ENCODE measurements around the gene NAA16. TPM values are rescaled to one million over a fixed set of nuclear protein-coding genes. Genes with fewer than 3 reads are reported as not detected.

Gene NAA16
- total and polyA plus RNA-seq, 2 experiments from 2014 or later = 10.7 to 16.2 TPM

GRCh38 chr13:41377446-41377845, 66.4 kb downstream of the NAA16 start:
- Histone ChIP-seq H3K4me1 (ENCODE audit: insufficient read depth) (no peaks in the 10 kb centered on the region), H4K20me1 (ENCODE audit: insufficient read depth, poor library complexity, severe bottlenecking) (no peaks in the 10 kb centered on the region), H3K9me3 (ENCODE audit: low read depth) (no peaks in the 10 kb centered on the region), H3K27ac (no peak overlapping the region), H3K27me3 (no peaks in the 10 kb centered on the region), H3K9me2 (replicated peaks; ENCODE audit: insufficient read depth) (no peaks in the 10 kb centered on the region), H3K4me3 (no peak overlapping the region), H2AFZ (no peak overlapping the region), H3K4me2 (no peak overlapping the region), H3K36me3 (replicated peaks; ENCODE audit: insufficient read depth, low read depth) (no peaks in the 10 kb centered on the region), H3K79me2 (no peaks in the 10 kb centered on the region)
- 89% methylated on average over 5 of the region's 5 CpGs for WGBS (ENCODE audit: low lambda C conversion rate, missing lambda C conversion rate)
- TF ChIP-seq CTCF (IDR thresholded peaks at IDR 0.05; ENCODE audit: poor library complexity) = no peak
- TF ChIP-seq EZH2phosphoT487 (IDR thresholded peaks at IDR 0.05; ENCODE audit: low read depth, severe bottlenecking, unreplicated experiment) = no peak
- TF ChIP-seq EZH2 (IDR thresholded peaks at IDR 0.05; ENCODE audit: borderline replicate concordance) = no peak
- no peak for DNase-seq (ENCODE audit: low spot score)

DNA sequence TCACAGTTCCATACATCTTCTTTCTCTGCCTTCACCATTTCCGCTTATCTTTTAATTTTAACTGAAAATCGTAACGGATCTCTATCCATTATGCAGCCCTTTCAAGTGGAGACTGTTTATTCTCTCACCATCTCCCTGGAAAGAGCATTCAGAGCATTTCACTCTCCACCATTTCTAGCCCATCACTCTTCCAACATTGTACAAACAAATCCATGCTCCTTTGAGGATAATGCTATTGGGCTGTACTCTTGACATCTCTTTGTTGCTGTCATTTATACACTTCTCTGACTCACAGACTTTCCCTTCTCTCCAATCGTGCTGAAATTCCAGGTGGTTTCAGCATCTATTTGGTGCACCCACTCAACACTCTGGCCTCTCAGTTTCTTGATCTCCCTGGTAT, 71.4 kb downstream of the NAA16 start:
- WGBS (ENCODE audit: low lambda C conversion rate, missing lambda C conversion rate) = 64% methylated on average over 4 of the region's 4 CpGs
- Histone ChIP-seq H3K9me3 (ENCODE audit: low read depth) (no peaks in the 10 kb centered on the region), H3K27ac (no peak overlapping the region), H3K4me2 (no peak overlapping the region), H4K20me1 (ENCODE audit: insufficient read depth, poor library complexity, severe bottlenecking) (no peaks in the 10 kb centered on the region), H3K9me2 (replicated peaks; ENCODE audit: insufficient read depth) (no peaks in the 10 kb centered on the region), H3K4me1 (ENCODE audit: insufficient read depth) (no peaks in the 10 kb centered on the region), H3K36me3 (replicated peaks; ENCODE audit: insufficient read depth, low read depth) (no peaks in the 10 kb centered on the region), H3K79me2 (no peaks in the 10 kb centered on the region), H3K4me3 (no peak overlapping the region), H3K27me3 (no peaks in the 10 kb centered on the region), H2AFZ (no peak overlapping the region)
- TF ChIP-seq EZH2 (IDR thresholded peaks at IDR 0.05; ENCODE audit: borderline replicate concordance) (no peak), EZH2phosphoT487 (IDR thresholded peaks at IDR 0.05; ENCODE audit: low read depth, severe bottlenecking, unreplicated experiment) (no peak), CTCF (IDR thresholded peaks at IDR 0.05; ENCODE audit: poor library complexity) (no peak)
- DNase-seq (ENCODE audit: low spot score) = no peak

GRCh38 chr13:41383386-41383785, 72.3 kb downstream of the NAA16 start:
- Histone ChIP-seq H3K9me2 (replicated peaks; ENCODE audit: insufficient read depth) (no peaks in the 10 kb centered on the region), H3K36me3 (replicated peaks; ENCODE audit: insufficient read depth, low read depth) (no peaks in the 10 kb centered on the region), H3K4me3 (no peak overlapping the region), H3K79me2 (no peaks in the 10 kb centered on the region), H3K4me1 (ENCODE audit: insufficient read depth) (no peaks in the 10 kb centered on the region), H2AFZ (no peak overlapping the region), H3K9me3 (ENCODE audit: low read depth) (no peaks in the 10 kb centered on the region), H4K20me1 (ENCODE audit: insufficient read depth, poor library complexity, severe bottlenecking) (no peaks in the 10 kb centered on the region), H3K27ac (no peak overlapping the region), H3K27me3 (no peaks in the 10 kb centered on the region), H3K4me2 (no peak overlapping the region)
- DNase-seq (ENCODE audit: low spot score) = no peak
- 81% methylated on average over 3 of the region's 3 CpGs for WGBS (ENCODE audit: low lambda C conversion rate, missing lambda C conversion rate)
- TF ChIP-seq EZH2 (IDR thresholded peaks at IDR 0.05; ENCODE audit: borderline replicate concordance) = no peak
- TF ChIP-seq CTCF (IDR thresholded peaks at IDR 0.05; ENCODE audit: poor library complexity) = no peak
- no peak for TF ChIP-seq EZH2phosphoT487 (IDR thresholded peaks at IDR 0.05; ENCODE audit: low read depth, severe bottlenecking, unreplicated experiment)
